ENCODE results near the gene CFL1. TPM values are rescaled to one million over a fixed set of nuclear protein-coding genes. Genes with fewer than 3 reads are reported as not detected.
"Not testable (repeated sequence)": the region's sequence is repeated elsewhere in the genome, so short reads cannot be mapped to it uniquely, and the experiment has no call there.

Gene CFL1
- 688 TPM for polyA plus RNA-seq (ENCODE audit: insufficient read length)
- long read RNA-seq, donor 1, transcript CFL1-210 (2 exons, 1,509 nt), result minor isoform, 18 of 769 reads
- long read RNA-seq, donor 1, transcript CFL1-201 (4 exons, 1,234 nt), result major isoform, 638 of 769 reads
- long read RNA-seq, donor 1, transcript CFL1-209 (3 exons, 647 nt), result minor isoform, 51 of 769 reads
- long read RNA-seq, donor 1, partial matches to known transcripts, result 40 of 769 reads
- long read RNA-seq, donor 1, other reads (novel, unspliced or antisense), result 17 of 769 reads
- long read RNA-seq, donor 2, transcript CFL1-209 (3 exons, 647 nt), result minor isoform, 27 of 525 reads
- long read RNA-seq, donor 2, transcript CFL1-201 (4 exons, 1,234 nt), result major isoform, 471 of 525 reads
- long read RNA-seq, donor 2, transcript CFL1-210 (2 exons, 1,509 nt), result minor isoform, 17 of 525 reads
- long read RNA-seq, donor 2, partial matches to known transcripts, result 9 of 525 reads
- long read RNA-seq, donor 2, other reads (novel, unspliced or antisense), result 0 of 525 reads
- long read RNA-seq, donor 3, transcript CFL1-210 (2 exons, 1,509 nt), result minor isoform, 9 of 418 reads
- long read RNA-seq, donor 3, transcript CFL1-201 (4 exons, 1,234 nt), result major isoform, 351 of 418 reads
- long read RNA-seq, donor 3, transcript CFL1-209 (3 exons, 647 nt), result minor isoform, 32 of 418 reads
- long read RNA-seq, donor 3, partial matches to known transcripts, result 24 of 418 reads
- long read RNA-seq, donor 3, other reads (novel, unspliced or antisense), result 0 of 418 reads
- long read RNA-seq, donor 4, transcript CFL1-201 (4 exons, 1,234 nt), result major isoform, 30 of 36 reads
- long read RNA-seq, donor 4, partial matches to known transcripts, result 0 of 36 reads
- long read RNA-seq, donor 4, other reads (novel, unspliced or antisense), result 0 of 36 reads
- long read RNA-seq, donor 5, transcript CFL1-209 (3 exons, 647 nt), result minor isoform, 42 of 873 reads
- long read RNA-seq, donor 5, transcript CFL1-201 (4 exons, 1,234 nt), result major isoform, 748 of 873 reads
- long read RNA-seq, donor 5, transcript CFL1-210 (2 exons, 1,509 nt), result minor isoform, 30 of 873 reads
- long read RNA-seq, donor 5, partial matches to known transcripts, result 36 of 873 reads
- long read RNA-seq, donor 5, other reads (novel, unspliced or antisense), result 14 of 873 reads
- long read RNA-seq, donor 6, transcript CFL1-201 (4 exons, 1,234 nt), result major isoform, 595 of 693 reads
- long read RNA-seq, donor 6, transcript CFL1-209 (3 exons, 647 nt), result minor isoform, 34 of 693 reads
- long read RNA-seq, donor 6, transcript CFL1-210 (2 exons, 1,509 nt), result minor isoform, 18 of 693 reads
- long read RNA-seq, donor 6, partial matches to known transcripts, result 40 of 693 reads
- long read RNA-seq, donor 6, other reads (novel, unspliced or antisense), result 5 of 693 reads
- long read RNA-seq, donor 7, transcript CFL1-210 (2 exons, 1,509 nt), result minor isoform, 21 of 707 reads
- long read RNA-seq, donor 7, transcript CFL1-209 (3 exons, 647 nt), result minor isoform, 27 of 707 reads
- long read RNA-seq, donor 7, transcript CFL1-201 (4 exons, 1,234 nt), result major isoform, 630 of 707 reads
- long read RNA-seq, donor 7, partial matches to known transcripts, result 20 of 707 reads
- long read RNA-seq, donor 7, other reads (novel, unspliced or antisense), result 5 of 707 reads
- long read RNA-seq, donor 8, transcript CFL1-201 (4 exons, 1,234 nt), result major isoform, 200 of 232 reads
- long read RNA-seq, donor 8, transcript CFL1-210 (2 exons, 1,509 nt), result minor isoform, 16 of 232 reads
- long read RNA-seq, donor 8, transcript CFL1-209 (3 exons, 647 nt), result minor isoform, 14 of 232 reads
- long read RNA-seq, donor 8, partial matches to known transcripts, result 0 of 232 reads
- long read RNA-seq, donor 8, other reads (novel, unspliced or antisense), result 0 of 232 reads

- DNase-seq, result peak; percentile 97
Measured at GRCh38 chr11:65857853-65858680, at the start of gene CFL1. CFL1 (minus strand) TSS chr11:65858180; CDS start chr11:65858099, 81 bp downstream.

- no peak for DNase-seq
Measured at GRCh38 chr11:65906602-65907001, 48.6 kb upstream of the CFL1 start.

DNA sequence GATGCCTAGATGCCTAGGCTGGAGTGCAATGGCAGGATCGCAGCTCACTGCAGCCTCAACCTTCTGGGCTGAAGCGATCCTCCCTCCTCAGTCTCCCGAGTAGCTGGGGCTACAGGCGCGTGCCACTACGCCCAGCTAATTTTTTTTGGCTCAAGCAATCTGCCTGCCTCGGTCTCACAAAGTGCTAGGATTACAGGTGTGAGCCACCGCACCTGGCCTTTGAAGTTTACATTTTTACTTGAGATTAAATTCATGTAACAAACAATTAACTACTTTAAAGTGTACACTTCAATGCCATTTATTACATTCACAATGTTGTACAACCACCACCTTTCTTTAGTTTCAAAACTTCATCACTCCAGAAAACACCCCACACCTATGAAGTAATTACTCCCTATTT is 45.7 kb upstream of the CFL1 start:
- no peak for DNase-seq

DNA sequence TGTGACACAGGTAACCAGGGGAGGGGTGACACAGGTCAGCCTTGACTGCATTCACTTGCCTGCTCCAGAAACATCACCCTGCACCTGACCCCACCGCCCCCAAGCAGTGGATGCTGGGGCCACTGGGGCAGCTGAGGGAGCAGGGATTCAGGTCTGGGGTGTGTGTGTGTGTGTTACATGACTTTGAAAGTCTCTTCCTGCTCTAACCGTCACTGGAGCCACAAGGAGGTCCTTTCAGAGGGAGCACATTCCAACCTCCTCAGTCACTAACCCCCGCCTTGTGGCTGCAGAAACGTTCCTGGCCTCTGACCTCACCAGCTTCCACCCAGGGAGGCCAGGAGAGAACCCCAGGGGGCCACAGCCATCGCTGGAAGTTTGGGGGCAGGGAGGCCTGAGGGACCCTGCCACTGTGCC is 45.1 kb upstream of the CFL1 start:
- no peak for DNase-seq

DNA sequence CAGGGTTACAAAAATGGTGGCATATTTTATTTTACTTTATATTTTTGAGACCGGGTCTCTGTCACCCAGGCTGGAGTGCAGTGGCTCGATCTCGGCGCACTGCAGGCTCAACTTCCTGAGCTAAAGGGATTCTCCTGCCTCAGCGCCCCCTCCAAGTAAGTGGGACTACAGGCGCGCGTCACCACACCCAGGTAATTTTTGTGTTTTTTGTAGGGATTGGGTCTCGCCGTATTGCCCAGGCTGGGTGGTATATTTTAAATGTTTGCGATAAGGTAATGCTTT is 42.9 kb upstream of the CFL1 start:
- DNase-seq, result no peak

GRCh38 chr11:65900125-65900898 is 42.3 kb upstream of the CFL1 start, which contains the start of gene FOSL1:
FOSL1 (minus strand) TSS chr11:65900388; CDS start chr11:65900339, 49 bp downstream.
- no peak for DNase-seq

- no peak for DNase-seq
Measured at GRCh38 chr11:65899356-65900124, 41.6 kb upstream of the CFL1 start.

- DNase-seq, result no peak
Measured at GRCh38 chr11:65898656-65899355, 40.8 kb upstream of the CFL1 start.

DNA sequence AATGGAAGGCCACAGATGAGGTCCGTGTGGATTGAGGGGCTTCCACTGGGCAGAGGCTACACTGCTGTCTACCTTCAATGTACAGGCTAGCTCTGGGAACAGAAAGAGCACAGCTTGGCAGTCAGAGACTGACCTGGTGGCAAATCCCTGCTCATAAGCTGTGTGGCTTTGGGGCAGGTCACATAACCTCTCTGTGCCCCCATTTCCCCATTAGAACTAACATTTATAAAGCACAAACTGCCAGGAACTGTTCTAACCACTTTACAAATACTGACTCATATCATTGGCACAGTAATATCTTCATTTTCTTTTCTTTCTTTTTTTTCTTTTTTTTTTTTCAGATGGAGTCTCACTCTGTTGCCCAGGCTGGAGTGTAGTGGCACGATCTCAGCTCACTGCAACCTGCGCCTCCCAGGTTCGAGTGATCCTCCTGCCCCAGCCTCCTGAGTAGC is 39.1 kb upstream of the CFL1 start:
- no peak for DNase-seq

GRCh38 chr11:65896034-65896999 is 38.3 kb upstream of the CFL1 start:
- no peak for DNase-seq

DNA sequence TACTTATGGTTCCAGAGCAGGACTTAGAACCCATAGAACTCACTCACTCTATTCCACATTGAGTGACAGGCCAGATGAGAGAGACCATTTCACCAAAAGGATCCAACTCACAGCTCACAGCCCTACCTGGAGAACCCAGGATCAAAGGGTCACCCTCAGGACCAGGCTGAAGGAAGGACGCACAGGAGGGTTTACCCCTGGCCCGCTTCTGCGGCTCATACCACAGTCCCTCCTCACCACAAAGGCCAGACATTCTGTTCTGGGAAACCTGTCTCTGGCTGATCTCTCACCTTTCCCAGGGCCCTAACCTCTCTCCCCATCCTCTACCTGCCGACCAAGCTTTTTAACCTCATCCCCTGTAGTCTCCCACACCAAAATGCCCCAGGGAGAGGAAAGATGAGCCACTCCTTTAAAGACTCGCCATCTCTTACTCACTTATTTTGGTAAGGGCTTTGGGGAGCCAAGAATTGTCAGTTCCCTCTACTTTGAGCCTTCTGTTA is 37.6 kb upstream of the CFL1 start:
- no peak for DNase-seq

GRCh38 chr11:65894034-65894591 is 36.1 kb upstream of the CFL1 start:
- no peak for DNase-seq

- no peak for DNase-seq
Measured at GRCh38 chr11:65892661-65893317, 34.8 kb upstream of the CFL1 start.

GRCh38 chr11:65892137-65892540 is 34.2 kb upstream of the CFL1 start:
- DNase-seq, result not testable (repeated sequence)

All from left kidney (tissue), 8 donors.